C1 segment of cervical spinal cord (tissue), 14 donors: ENCODE data around the gene LCE2D.

ENCODE experiments used
- DNase-seq, 14 donors: peaks; one replicate each; lab custom pipeline; 2025; lab: John Stamatoyannopoulos, UW

The LCE2D gene

DNA sequence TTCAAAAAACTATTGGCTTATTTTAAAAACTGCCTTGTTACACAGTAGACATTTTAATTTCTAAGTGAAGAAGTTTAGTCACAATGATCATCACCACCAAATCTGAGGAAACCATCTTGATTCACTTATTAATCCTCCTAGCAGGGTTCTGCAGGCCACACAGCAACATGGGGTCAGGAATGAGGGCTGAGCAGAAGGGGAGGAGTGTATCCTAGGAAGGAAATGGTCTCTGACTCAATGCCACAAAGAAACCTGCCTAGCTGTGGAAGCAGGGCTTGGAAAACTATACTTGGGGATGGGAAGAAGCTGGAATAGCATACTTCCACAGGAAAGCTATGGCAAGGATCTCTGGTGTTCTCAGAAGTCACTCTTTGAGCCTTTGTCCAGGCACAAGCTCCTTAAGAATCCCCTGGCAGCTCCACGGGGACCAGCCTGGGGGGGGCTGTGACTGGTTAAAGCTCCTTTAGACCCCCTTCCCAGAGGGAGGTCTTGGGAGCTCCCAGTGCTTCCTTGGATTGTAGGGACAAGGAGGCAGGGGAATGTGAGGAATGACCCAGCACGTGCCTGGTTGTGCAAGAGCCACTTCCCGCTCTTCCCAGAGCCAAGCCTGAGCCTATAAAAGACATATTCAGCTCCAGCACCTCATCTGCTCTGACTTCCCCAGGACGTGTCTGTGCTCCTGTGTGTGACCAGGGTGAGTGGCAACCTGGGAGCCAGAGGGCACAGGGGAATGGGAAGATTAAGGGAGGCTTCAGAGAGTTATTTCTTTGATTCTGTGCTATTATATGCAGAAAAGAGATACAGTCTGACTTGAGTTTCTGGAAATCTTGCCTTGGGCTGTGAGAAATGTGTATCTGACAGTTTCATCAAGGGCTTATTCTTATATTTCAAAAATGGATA is 34.8 kb downstream of the LCE2D start, which contains the start of gene LCE2A:
TSS of gene LCE2A (plus strand) at position 645 of the 900 bp plus-strand sequence. CDS start 557 bp downstream, outside the sequence.
- no peak for DNase-seq

DNA sequence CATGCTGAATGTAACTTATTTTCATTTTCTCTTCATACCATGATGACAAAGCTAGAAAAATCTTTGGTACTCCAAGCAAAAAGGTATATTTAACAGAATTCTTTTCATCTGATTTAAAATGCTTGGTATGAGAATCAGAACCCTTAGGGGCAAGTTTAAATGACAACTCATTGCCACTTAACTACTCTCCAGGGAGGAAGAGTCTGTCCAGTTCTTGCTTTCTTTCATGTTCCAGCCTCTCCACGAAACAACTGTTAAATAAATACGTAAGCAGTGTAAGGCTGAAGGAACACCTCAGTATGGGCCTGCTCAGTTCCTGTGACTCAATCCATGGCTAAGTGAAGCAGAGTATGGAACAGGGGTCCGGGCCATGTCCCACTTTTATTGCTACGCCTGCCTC is 36.6 kb downstream of the LCE2D start:
- DNase-seq, result no peak

DNA sequence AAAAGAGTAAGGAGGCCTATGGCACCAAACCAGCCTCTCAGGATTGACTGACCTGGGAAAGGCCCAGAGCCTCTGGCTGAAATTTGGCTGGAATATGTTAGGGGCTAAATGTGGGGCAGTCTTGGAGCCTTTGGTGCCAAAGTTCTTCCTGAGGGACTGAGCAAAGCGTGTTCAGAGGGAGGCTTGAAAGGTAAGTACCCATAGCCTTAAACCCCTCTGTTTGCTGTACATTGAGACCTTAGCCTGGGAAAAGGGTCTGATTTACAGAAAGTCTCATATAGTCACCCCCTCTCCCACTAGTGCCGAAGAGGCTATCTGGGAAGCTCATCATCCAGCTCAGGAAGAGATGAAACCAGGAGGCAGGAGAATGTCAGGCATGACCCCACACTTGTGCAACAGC is 44.7 kb downstream of the LCE2D start, which contains the start of gene LCE4A:
TSS of gene LCE4A (plus strand) at position 301 of the 400 bp plus-strand sequence. CDS start 916 bp downstream, outside the sequence.
- DNase-seq, result no peak
